MM.1S (cell line): ENCODE data around the gene PDZRN4.

ENCODE experiments used
- CTCF ChIP-seq: fragments of 300-600 bp; sonication (generic); IDR thresholded peaks from 2 replicates; pipeline ENCODE4 v1.5.1; 2016; ENCODE audit warnings: antibody characterized with exemption, low read length, mixed read lengths
- EZH2 ChIP-seq: fragments of 300-600 bp; sonication (generic); optimal IDR thresholded peaks from 2 replicates; pipeline ENCODE3; 2017; ENCODE audit warnings: low read depth, mild to moderate bottlenecking, antibody characterized with exemption, low read length, mixed read lengths
- EZH2phosphoT487 ChIP-seq: fragments of 300-600 bp; sonication (generic); IDR thresholded peaks from 2 replicates; pipeline ENCODE4 v1.6.1; 2018; ENCODE audit warnings: antibody characterized with exemption, low read length

GRCh38 chr12:41459111-41459905, 271.2 kb downstream of the PDZRN4 start:
- TF ChIP-seq EZH2 (no peak), CTCF (no peak), EZH2phosphoT487 (no peak)
